HCT116 (cell line): ENCODE results near the gene IL15.

Experiments
- CBX3 ChIP-seq: IDR thresholded peaks from 2 replicates; pipeline ENCODE4 v1.6.1; 2012; ENCODE audit warnings: low read depth
- CEBPB ChIP-seq: IDR thresholded peaks from 2 replicates; pipeline ENCODE4 v1.6.1; 2012; ENCODE audit warnings: low read depth
- CTCF ChIP-seq, 3 experiments: fragments of 200-600 bp in 1 of 3; sonication (generic) in 1 of 3; IDR thresholded peaks in 2 of 3; conservative IDR thresholded peaks in 1 of 3; 2 replicates each; pipeline ENCODE4 v1.5.1; 2012 to 2017; ENCODE audit warnings: low read depth in 2 of 3, low read length in 2 of 3, antibody characterized with exemption in 1 of 3, borderline replicate concordance in 1 of 3, control low read depth in 1 of 3, mild to moderate bottlenecking in 1 of 3, mixed read lengths in 1 of 3, mixed run types in 1 of 3, moderate library complexity in 1 of 3; ENCODE audit not compliant: insufficient read depth in 1 of 3
- EGR1 ChIP-seq: IDR thresholded peaks from 2 replicates; pipeline ENCODE4 v1.6.1; 2012; ENCODE audit warnings: low read depth
- FOSL1 ChIP-seq: IDR thresholded peaks from 2 replicates; pipeline ENCODE4 v1.6.1; 2012; ENCODE audit warnings: low read depth
- MAX ChIP-seq: IDR thresholded peaks from 2 replicates; pipeline ENCODE4 v1.6.1; 2012
- POLR2A ChIP-seq: IDR thresholded peaks from 2 replicates; pipeline ENCODE4 v1.7.0; 2011; ENCODE audit warnings: borderline replicate concordance; ENCODE audit not compliant: insufficient read depth, insufficient read length; ENCODE audit errors: extremely low read depth
- POLR2AphosphoS5 ChIP-seq: IDR thresholded peaks from 2 replicates; pipeline ENCODE4 v1.6.1; 2011; ENCODE audit warnings: mild to moderate bottlenecking, low read depth, low read length, moderate library complexity
- RAD21 ChIP-seq: IDR thresholded peaks from 2 replicates; pipeline ENCODE4 v1.6.1; 2012; ENCODE audit warnings: low read depth, mild to moderate bottlenecking
- YY1 ChIP-seq: IDR thresholded peaks from 2 replicates; pipeline ENCODE4 v1.6.1; 2011; ENCODE audit warnings: low read length, low read depth, moderate library complexity, mild to moderate bottlenecking; ENCODE audit not compliant: insufficient replicate concordance; ENCODE audit errors: extremely low read depth
- ZBTB33 ChIP-seq: IDR thresholded peaks from 2 replicates; pipeline ENCODE4 v1.6.1; 2011; ENCODE audit warnings: mild to moderate bottlenecking, low read length, moderate library complexity; ENCODE audit not compliant: insufficient replicate concordance; ENCODE audit errors: extremely low read depth
- ZFX ChIP-seq: fragments of 450-650 bp; IDR thresholded peaks from 2 replicates; pipeline ENCODE4 v1.6.1; 2017
- TF ChIP-seq, protein P1 (sequence below): IDR thresholded peaks from 2 replicates; pipeline ENCODE4 v1.6.1; 2012

GRCh38 chr4:141642063-141642462 is 5.7 kb downstream of the IL15 start:
- no peak for TF ChIP-seq CTCF (IDR thresholded peaks at IDR 0.05 in 2 of 3, conservative IDR thresholded peaks at IDR 0.05 in 1 of 3; ENCODE audit: borderline replicate concordance in 1 of 3, insufficient read depth in 1 of 3, low read depth in 2 of 3, low read length in 2 of 3)
- TF ChIP-seq YY1, result no peak
- TF ChIP-seq POLR2AphosphoS5, result no peak
- TF ChIP-seq ZFX, result no peak
- TF ChIP-seq POLR2A, result no peak
- no peak; the same call in 1 of the 2 replicates for TF ChIP-seq MAX
- TF ChIP-seq EGR1, result no peak
- no peak for TF ChIP-seq CBX3
- no peak for TF ChIP-seq RAD21
- no peak for TF ChIP-seq FOSL1
- TF ChIP-seq, protein P1, sequence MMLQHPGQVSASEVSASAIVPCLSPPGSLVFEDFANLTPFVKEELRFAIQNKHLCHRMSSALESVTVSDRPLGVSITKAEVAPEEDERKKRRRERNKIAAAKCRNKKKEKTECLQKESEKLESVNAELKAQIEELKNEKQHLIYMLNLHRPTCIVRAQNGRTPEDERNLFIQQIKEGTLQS, result no peak
- TF ChIP-seq CEBPB, result no peak
- no peak for TF ChIP-seq ZBTB33
